Adrenal gland (tissue), 5 donors: ENCODE measurements around the gene PPP2R2C.

Source experiments
- POLR2A ChIP-seq, 2 donors: fragments of 450-650 bp; IDR thresholded peaks; one replicate each; pipeline ENCODE4 v1.6.1; 2017; ENCODE audit warnings: antibody characterized with exemption in 2 of 2, mild to moderate bottlenecking in 2 of 2, moderate library complexity in 1 of 2
- TF ChIP-seq, protein P1 (sequence below), 6 experiments: fragments of 450-650 bp in 4 of 6; fragments of 200-600 bp in 2 of 6; sonication (generic) in 1 of 6; IDR thresholded peaks; 1 replicate in 5 of 6; 2 replicates in 1 of 6; pipeline versions ENCODE4 v1.5.1 to v1.8.0; 2016 to 2021; ENCODE audit warnings: antibody characterized with exemption in 6 of 6, mild to moderate bottlenecking in 2 of 6, moderate library complexity in 1 of 6
- donor health status: DM: no; HTN: no; CAD: no.

DNA sequence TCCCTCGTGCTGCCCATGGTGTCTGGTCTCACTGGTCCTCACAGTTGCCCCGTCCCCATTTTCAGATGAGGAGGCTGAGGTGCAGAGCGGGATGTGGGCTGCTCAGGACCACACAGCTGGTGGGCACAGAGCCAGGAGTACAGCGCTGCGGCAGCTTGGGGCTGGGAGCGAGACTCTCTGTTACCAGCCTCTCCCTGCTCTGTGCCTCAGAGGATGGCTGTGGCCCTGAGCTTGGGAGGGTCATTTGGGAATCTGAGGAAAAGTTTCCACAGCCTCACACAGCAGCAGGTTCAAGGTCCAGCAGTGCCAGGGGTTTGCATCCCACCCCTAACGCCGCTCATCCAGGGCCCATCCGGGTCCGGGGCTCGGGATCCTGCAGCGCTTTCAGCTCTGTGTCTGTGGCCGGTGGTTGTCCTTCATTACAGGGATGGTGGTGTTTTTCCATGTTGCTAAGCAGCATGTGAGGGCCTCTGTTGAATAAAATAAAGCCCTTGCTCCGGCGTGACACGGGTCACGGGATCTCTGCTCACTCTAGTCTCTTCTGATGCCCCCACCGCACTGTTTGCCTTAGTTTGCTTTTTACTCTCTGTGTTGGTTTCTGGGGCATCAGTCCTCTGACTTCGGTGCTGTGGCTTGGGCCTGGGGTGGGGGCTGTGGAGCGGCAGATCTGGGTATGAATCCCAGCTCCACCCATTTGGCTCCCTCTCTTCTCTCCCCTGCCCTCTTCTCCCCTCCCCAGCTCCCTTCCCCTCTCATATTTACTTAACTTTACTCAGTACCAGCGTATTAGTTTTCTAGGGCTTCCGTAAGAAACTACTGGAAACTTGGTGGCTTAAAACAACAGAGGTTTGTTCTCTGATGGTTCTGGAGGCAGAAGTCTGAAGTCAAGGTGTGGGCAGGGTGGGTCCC lies 196.3 kb downstream of the PPP2R2C start:
- TF ChIP-seq, protein P1, sequence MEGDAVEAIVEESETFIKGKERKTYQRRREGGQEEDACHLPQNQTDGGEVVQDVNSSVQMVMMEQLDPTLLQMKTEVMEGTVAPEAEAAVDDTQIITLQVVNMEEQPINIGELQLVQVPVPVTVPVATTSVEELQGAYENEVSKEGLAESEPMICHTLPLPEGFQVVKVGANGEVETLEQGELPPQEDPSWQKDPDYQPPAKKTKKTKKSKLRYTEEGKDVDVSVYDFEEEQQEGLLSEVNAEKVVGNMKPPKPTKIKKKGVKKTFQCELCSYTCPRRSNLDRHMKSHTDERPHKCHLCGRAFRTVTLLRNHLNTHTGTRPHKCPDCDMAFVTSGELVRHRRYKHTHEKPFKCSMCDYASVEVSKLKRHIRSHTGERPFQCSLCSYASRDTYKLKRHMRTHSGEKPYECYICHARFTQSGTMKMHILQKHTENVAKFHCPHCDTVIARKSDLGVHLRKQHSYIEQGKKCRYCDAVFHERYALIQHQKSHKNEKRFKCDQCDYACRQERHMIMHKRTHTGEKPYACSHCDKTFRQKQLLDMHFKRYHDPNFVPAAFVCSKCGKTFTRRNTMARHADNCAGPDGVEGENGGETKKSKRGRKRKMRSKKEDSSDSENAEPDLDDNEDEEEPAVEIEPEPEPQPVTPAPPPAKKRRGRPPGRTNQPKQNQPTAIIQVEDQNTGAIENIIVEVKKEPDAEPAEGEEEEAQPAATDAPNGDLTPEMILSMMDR (IDR thresholded peaks at IDR 0.05): no peak
- TF ChIP-seq POLR2A (IDR thresholded peaks at IDR 0.05): no peak
